ENCODE data around the gene PLK3. TPM values are rescaled to one million over a fixed set of nuclear protein-coding genes. Genes with fewer than 3 reads are reported as not detected.

The PLK3 gene
- total RNA-seq, 1 donor from 2014 or later = 77.8 TPM

DNA sequence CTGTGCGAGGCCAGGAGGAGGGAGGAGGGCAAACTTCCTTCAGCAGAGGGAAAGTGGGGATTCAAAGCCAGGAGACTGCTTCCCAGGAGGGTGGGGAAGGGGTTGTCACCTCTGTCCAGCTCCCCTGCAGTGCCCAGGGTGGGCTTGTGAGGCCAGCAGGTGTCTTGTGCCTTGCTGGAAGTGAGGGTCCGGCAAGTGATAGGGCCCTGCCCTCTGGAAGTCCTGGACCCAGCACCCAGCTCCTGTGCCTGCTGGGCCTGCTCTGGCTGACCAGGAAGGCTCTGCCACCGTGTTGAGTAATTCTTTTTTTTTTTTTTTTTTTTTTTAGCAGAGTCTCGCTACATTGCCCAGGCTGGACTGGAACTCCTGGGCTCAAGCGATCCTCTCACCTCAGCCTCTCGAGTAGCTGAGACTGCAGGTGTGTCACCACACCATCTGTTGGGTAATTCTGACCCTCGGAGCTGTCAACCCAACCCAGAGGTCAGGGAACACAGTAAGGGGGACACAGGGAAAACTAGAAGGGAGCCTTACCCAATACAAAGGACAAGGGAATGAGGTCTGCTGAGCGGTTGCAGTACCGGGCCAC is 13.2 kb upstream of the PLK3 start:
- intact Hi-C loops (cut with micrococcal nuclease) = loop anchor here (1.0 to 5.0 kb wide), 2 partner anchors 32 to 225 kb away; partner anchors contain the start of genes HECTD3 and UROD

DNA sequence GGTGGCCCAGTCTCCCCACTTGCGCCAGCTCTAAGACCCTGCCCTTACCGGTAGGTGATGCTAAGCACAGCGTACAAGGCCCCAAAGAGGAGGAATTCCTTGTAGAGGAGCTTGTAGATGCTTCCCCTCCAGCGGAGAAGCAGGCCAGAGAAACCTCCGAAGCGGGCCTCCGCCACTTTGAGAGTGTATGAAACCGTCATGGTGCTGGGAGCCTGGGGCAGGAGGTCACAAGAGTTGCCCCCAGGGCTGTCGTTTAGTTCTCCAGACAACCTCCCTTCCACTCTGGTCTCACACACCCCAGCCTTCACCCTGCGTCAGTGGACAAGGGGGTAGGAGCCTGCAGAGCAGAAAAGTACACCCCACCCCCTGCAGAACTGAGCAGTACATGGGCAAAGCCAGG is 12.7 kb upstream of the PLK3 start:
- intact Hi-C loops (cut with micrococcal nuclease) = loop anchor here (5.0 kb wide), 1 partner anchor 225 kb away; the partner anchor contains the start of genes HECTD3 and UROD

DNA sequence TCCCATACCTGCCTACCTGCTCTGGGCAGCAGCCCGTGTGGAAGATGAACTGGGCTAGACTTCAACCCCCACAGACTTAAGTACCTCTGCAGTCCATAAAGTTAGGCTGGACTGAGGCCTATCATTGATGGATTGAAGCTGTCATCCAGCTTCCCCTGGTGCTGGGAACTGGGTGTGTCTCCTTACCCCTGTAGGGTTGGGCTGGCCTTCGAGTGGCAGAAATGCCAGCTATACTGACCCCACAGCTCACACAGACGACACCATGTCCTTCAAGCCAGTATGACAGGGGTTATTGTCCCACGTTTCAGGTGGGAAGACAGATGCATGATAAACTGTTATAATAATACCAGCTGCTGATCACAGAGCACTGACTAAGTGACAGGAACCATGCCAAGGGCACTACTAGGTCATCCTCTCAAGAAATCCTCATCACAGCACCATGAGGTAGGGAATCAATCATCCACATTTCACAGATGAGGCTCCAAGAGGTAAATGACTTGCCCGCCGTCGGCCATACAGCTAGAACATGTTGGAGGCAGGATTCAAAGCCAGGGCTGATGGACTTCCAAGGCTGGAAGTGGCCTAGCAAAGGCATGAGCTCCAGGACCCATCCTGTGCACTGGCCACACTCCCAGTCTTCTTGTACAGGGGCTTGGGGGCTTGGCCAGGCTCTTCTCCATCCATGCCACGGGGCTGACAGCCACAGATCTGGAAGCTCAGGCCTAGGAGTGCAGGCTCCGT is 11.9 kb upstream of the PLK3 start, which contains the start of gene BEST4:
TSS of gene BEST4 (minus strand) at position 51 of the 741 bp plus-strand sequence. CDS start 465 bp downstream, outside the sequence.
- intact Hi-C loops (cut with micrococcal nuclease) = loop anchor here (5.0 kb wide), 1 partner anchor 224 kb away; the partner anchor contains the start of genes HECTD3 and UROD

DNA sequence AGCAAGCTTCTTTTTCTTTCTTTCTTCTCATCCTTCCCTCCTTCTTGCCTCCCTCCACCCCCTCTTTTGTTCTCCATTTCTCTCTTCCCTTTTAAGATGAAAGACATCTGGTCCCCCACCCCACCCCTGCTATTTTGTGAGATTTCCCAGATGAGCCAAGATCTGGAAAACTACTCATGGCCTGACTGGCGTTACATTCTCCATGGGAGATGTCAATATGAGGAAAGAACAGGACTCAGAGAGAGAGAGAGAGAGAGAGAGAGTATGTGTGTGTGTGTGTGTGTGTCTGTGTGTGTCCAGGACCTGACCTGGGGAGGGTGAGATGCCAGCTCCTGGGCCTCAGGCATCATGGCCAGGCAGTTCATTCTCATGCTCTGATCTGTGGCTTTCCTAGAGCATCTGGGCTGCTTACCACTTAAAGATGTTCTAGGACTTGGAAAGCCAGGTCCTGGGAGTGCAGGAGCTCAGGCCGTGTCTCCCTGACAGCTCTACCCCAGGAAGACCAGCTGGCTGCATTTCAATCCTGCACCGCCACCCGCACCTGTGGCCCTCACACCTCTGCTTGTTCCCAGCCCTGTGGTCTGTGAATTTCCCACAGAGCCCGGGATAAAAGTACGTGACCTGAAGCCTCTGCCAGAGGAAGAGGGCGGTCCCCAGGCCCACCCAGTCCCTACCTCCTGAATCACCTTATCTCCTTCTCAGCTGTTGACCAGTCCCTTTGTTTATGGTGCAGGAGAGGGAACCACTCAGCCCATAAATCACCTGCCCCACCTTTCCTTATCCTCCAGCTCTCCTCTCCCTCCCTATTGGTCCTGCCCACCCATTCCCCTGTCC is 9.0 kb upstream of the PLK3 start:
- intact Hi-C loops (cut with micrococcal nuclease) = no loop called here

DNA sequence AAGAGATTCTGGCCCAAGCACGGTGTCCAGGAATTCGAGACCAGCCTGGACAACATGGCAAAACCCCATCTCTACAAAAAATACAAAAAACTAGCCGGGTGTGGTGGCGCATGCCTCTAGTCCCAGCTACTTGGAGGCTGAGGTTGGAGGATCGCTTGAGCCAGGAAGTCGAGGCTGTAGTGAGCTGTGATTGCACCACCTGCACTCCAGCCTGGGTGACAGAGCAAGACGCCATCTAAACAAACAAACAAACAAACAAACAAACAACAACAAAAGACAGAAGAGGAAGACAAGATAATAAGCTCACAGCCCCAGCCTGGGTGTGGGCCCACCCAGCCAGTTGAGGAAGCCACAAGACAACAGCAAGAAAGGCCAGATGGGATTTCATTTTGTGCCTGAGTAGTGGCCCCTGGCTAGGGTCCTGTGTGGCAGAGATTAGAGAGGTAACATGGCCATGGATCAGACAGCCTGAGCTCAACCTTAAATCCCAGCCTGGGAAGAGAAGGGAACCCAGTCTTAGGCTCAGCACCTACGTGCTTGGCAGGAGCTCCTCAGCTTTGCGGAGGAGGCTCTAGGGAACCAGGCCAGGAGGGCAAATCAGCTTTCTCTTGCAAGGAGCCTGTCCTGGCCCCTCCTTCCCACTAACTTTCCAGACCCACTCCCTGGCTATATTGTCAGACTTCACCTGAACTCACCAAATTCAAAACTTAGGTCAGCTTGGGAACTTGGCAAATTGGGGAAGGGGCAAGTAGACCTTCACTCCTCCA is 7.3 kb upstream of the PLK3 start:
- intact Hi-C loops (cut with micrococcal nuclease) = no loop called here

DNA sequence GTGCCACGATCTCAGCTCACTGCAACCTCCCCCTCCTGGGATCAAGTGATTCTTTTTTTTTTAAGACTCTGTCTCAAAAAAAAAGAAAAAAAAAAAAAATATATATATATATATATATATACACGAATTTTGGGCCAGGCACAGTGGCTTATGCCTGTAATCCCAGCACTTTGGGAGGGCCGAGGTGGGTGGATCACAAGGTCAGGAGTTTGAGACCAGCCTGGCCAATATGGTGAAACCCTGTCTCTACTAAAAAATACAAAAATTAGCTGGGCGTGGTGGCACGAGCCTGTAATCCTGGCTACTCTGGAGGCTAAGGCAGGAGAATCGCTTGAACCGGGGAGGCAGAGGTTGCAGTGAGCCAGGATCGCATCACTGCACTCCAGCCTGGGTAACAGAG is 2.3 kb upstream of the PLK3 start:
- intact Hi-C loops (cut with micrococcal nuclease) = loop anchor here (2.0 to 5.0 kb wide), 2 partner anchors 39 to 505 kb away; no protein-coding TSS in a partner anchor

DNA sequence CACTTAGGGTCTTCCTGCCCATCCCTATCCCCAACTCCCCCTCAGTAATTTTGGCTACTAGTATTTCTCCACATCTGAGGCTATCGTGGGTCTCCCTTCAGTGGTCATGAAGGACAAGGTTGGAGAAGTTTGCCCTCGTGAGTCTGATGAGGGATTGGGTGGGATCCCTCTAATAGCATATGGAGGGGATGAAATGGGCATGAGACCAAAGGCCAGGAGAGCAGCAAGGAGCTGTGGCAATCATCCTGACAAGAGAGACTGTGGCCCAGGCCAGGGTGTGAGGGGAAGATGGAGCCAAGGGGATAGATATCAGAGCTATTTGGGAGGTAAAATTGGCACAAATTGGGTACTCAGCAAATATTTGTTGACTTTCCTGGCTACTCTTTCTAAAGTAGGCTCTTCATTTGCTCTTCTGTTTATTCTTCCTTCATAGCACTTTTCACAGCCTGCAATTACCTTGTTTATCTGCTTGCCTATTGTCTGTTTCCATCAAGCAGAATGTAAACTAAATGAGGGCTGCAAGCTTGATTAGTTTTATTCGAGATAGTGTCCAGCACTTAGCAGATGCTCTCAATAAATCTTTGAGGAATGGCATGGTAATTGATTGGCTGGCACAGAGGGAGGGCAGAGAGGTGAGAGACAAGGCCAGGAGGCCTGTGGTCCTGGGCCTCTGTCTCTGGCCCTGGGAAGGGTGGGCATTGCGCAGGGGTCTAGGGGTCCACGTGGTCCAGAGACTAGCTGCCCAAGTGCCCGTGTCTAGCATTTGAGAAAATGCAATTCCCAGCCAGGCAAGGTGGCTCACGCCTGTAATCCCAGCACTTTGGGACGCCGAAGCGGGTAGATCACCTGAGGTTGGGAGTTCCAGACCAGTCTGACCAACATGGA is 1.5 kb upstream of the PLK3 start:
- intact Hi-C loops (cut with micrococcal nuclease) = loop anchor here (2.0 to 5.0 kb wide), 2 partner anchors 39 to 504 kb away; no protein-coding TSS in a partner anchor

DNA sequence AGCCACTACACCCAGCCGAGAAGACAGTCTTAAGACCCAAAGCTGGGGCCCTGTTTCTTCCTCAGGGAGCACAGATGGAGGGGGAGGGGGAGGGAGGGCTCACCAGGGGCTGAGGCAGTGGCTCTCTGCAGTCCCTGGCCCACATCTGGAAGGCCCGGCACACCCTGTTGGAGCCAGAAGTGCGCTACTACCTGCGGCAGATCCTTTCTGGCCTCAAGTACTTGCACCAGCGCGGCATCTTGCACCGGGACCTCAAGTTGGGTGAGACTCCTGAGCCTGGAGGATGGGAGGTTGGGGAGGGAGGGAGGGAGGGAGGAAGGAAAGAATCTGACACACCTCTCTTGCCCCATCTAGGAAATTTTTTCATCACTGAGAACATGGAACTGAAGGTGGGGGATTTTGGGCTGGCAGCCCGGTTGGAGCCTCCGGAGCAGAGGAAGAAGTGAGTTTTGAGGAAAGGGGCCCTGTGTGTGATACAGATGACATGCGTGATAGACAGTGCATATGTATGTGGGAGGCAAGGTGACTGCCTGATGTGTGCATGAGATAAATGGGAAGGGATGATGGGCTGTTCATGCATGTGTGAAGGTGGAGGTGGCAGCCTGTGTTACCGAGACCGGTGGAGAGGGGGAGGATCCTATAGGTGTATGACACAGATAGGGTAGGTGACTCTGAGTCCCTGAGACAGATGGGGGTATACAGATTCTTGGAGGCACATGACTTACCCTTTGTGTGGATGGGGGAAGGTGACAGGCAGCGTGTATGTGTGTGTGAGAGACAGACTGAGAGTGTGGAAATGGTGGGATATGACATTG is 1.5 kb downstream of the PLK3 start:
- intact Hi-C loops (cut with micrococcal nuclease) = loop anchor here (1.0 to 5.0 kb wide), 8 partner anchors 8 to 886 kb away; partner anchors contain the start of genes GPBP1L1, HECTD3, NASP and RNU5D-1

DNA sequence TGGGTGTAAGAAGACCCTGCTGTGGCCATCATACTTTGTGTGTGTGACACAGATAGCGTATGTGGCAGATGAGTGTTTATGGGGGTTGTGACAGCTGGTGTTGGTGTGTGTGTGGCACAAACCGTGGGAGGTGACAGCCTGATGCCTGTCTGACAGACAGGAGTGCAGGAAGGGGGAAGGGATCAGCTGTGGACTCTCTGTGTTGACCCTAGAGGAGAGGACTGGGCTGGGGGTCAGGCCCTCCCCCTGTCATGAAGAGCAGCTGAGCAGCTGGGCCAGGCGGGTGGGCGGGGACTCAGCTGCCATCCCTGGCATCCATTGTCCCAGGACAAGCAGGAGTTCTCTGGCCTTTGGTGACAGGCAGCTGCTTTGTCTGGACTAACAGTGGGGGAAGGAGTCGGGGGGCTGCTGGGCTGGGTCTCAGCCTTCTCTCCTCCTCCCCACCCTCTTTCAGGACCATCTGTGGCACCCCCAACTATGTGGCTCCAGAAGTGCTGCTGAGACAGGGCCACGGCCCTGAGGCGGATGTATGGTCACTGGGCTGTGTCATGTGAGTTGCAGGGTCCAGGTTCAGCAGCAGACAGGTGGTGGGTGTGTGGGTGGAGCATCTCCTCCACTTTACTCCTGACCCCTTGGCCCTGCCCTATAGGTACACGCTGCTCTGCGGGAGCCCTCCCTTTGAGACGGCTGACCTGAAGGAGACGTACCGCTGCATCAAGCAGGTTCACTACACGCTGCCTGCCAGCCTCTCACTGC is 2.3 kb downstream of the PLK3 start:
- intact Hi-C loops (cut with micrococcal nuclease) = loop anchor here (5.0 kb wide), 3 partner anchors 210 to 885 kb away; partner anchors contain the start of genes GPBP1L1, HECTD3, TESK2 and TMEM69

DNA sequence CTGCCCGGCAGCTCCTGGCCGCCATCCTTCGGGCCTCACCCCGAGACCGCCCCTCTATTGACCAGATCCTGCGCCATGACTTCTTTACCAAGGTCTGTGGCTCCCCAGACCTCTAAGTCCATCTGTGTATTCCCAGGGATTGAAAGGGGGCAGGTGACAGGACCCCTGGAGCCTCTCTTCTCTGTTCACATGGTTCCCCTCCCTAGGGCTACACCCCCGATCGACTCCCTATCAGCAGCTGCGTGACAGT is 2.8 kb downstream of the PLK3 start:
- intact Hi-C loops (cut with micrococcal nuclease) = loop anchor here (5.0 kb wide), 3 partner anchors 209 to 884 kb away; partner anchors contain the start of genes GPBP1L1, HECTD3, TESK2 and TMEM69

DNA sequence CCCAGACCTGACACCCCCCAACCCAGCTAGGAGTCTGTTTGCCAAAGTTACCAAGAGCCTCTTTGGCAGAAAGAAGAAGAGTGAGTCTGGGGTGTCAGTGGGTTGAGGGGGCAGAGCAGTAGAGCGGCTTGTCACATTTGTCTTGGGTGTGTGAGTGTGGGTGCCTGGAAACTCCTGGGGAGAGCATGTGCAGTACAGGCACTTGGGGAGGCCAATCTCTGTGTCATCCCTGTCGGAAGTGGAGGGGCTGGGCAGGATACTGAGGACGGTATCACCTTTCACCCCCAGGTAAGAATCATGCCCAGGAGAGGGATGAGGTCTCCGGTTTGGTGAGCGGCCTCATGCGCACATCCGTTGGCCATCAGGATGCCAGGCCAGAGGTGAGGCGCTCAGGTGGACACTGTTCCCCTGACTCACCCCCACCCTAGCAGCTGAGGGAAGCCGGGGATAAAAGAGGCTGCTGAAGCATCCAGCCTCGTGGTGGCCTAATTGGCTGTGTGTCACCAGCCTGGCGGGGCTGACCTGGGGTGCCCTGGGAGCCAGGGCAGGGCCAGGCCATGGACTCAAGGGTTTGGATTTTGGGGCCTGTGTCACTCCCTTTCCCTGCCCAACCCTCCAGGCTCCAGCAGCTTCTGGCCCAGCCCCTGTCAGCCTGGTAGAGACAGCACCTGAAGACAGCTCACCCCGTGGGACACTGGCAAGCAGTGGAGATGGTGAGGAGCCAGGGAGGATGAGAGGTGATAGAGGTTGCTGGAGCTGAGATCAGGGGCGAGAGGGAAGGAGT is 3.3 kb downstream of the PLK3 start:
- intact Hi-C loops (cut with micrococcal nuclease) = loop anchor here (5.0 kb wide), 3 partner anchors 209 to 884 kb away; partner anchors contain the start of genes GPBP1L1, HECTD3, TESK2 and TMEM69

DNA sequence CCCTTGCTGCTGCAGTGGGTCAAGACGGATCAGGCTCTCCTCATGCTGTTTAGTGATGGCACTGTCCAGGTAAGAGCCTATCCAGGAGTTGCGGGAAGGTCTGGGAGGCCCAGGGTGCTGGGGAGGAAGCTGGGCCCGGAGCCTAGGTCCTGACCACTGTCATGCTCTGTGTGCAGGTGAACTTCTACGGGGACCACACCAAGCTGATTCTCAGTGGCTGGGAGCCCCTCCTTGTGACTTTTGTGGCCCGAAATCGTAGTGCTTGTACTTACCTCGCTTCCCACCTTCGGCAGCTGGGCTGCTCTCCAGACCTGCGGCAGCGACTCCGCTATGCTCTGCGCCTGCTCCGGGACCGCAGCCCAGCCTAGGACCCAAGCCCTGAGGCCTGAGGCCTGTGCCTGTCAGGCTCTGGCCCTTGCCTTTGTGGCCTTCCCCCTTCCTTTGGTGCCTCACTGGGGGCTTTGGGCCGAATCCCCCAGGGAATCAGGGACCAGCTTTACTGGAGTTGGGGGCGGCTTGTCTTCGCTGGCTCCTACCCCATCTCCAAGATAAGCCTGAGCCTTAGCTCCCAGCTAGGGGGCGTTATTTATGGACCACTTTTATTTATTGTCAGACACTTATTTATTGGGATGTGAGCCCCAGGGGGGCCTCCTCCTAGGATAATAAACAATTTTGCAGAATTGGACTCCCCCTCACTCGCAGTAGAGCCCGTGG is 5.3 kb downstream of the PLK3 start:
- intact Hi-C loops (cut with micrococcal nuclease) = no loop called here

DNA sequence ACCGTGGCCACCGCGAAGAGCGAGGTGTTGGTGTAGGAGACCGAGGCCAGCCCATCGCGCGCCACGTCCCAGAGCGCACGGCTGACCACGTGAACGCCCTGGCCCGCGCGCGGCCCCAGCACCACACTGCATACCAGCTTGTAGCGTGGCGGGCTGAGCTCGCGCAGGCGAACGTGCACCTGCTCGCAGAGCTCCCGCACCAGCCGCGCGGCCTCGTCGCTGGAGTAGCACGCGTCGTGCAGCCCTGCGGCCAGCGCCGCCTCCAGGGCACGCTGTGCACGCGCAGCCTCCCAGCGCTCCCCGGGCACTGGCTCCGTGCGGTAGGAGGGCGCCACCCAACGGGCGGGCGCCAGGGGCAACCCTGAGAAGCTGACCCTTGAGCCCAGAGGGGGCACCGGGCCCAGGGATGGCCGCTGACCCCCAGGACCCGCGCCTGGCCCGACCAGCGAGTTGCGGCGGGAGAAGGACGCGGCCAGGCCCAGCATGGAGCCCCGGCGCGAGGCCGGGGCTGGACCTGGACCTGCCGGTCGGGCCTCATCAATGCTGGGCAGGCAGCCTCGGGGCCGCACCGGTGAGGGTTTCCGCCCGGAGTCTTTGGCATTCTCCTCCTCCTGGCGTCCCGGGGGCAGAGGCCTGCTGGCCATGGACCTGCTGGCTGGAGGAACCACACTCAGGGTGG is 6.0 kb downstream of the PLK3 start:
- intact Hi-C loops (cut with micrococcal nuclease) = no loop called here

DNA sequence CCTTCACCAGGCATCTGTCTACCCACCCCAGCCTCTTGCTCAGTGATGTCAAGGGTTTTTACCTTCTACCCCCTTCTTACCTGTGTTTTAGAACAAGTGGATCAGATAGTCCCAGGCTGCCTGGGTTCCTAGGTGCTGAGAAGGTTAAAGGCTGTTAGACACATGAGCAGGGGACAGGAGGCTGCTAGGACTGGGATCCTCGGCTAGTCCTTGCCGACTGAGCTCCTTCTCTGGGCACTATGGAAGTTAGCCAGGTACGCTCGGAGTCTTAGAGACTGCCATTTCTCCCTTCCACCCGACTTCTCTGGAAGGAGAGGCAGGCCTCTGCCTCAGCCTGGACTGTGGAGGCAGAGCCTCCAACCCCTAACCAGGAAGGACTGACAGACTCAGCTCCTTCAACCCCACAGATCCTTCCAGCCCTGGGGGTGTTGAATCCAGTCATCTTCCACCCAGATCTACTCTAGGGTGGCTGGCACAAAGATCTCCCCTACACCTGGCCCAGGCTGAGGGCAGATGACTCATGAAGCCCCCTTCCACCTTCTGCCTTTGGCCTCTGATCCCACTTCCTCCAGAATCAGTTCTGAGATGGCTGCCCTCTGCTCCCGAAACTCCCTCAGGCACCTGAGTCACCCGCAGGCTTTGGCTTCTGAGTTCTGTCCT is 6.7 kb downstream of the PLK3 start, which contains the start of gene DYNLT4:
TSS of gene DYNLT4 (minus strand) at position 648 of the 660 bp plus-strand sequence. CDS start 683 bp downstream, outside the sequence.
- intact Hi-C loops (cut with micrococcal nuclease) = no loop called here

DNA sequence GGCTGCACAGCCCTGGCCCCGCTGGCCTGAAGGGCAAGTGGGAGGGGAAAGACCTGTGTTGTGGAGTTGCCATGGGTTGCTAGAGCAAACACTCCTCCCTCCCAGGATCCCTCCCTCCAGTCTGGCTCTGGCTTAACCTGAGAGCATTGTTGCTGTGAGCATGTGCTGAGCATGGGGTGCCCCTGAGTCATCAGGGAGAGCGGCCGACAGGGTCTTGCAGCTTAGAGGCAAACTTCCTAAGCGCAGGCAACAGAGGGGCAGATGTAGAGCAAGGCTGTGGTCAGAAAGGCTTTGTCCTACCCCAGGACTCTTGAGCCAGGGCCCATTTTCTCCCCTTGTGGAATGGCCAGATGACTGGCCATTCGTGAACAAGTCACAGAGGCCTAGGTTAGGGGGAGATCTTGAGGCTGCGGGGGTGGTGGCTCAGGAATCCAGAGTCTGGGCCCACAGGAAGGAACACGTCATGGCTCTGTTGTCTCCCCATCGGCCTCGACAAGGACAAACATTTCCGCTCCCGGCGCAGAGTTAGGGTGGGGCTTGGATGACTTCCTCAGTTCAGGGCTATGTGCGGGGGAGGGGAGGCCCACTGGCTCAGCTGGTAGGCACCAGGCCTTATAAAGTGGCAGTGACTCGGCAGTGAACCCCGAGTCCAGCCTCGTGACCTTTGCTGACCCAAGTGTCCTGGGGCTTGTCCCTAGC is 7.3 kb downstream of the PLK3 start:
- intact Hi-C loops (cut with micrococcal nuclease) = loop anchor here (2.0 kb wide), 1 partner anchor 77 kb away; the partner anchor contains the start of gene RNU5D-1

All from T-helper 2 cell treated with Interferon-gamma antibody and Interleukin-4, amounts not matched to agents 100 ng/mL and 5 ng/mL, for 36 hours (primary cell).